ENCODE measurements around the gene MAP7D1. TPM values are rescaled to one million over a fixed set of nuclear protein-coding genes. Genes with fewer than 3 reads are reported as not detected.

The MAP7D1 gene
- total RNA-seq, 1 experiment from 2014 or later: 49.9 TPM

DNA sequence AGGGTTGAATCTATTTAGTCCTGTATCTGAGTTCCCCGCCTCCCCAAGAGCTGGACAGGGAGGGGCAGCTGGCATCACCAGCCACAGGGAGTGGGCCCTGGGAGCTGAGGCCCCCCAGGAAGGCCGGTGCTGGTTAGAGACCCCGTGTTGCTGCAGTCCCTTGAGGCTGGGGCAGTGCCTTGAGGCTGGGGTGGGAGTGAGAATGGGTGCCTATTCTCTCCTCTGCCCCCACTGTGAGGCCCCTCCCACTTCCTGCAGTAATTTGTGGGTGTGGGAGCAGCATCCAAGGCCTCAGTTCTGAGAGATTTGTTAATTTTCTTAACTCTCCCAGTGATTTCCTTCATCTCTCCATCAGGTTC lies 4.1 kb upstream of the MAP7D1 start:
- no peak overlapping the region for H2BK120ac ChIP-seq (ENCODE audit: low read depth, low read length, poor library complexity, severe bottlenecking)
- H3K4me1 Mint-ChIP-seq: peaks cover 30 to 40% of the 10 kb centered on the region in 2 experiments
- no peak overlapping the region for H2BK20ac ChIP-seq (ENCODE audit: low read depth, low read length, poor library complexity, severe bottlenecking)
- H2AFZ ChIP-seq (ENCODE audit: low read length): no peak overlapping the region
- no peak overlapping the region for H3K23ac ChIP-seq (ENCODE audit: insufficient read length, low read depth, low read length)
- peaks cover 24% of the 10 kb centered on the region; the same call in 1 of the 2 replicates for H3K27me3 ChIP-seq (ENCODE audit: insufficient read depth, low read length)
- no peaks in the 10 kb centered on the region for H3K79me2 ChIP-seq (ENCODE audit: insufficient read depth, low read length)
- H4K20me1 ChIP-seq (ENCODE audit: control insufficient read depth, insufficient read depth, insufficient read length): no peaks in the 10 kb centered on the region
- no peak overlapping the region for H3K27ac ChIP-seq (ENCODE audit: insufficient read length, low read depth, low read length)
- H3K27ac Mint-ChIP-seq: no peak overlapping the region
- no peaks in the 10 kb centered on the region for H3K9me3 ChIP-seq (ENCODE audit: control insufficient read depth, low read depth, low read length)
- H3K4me2 ChIP-seq (ENCODE audit: insufficient read depth, insufficient read length, low read length): no peak overlapping the region
- H4K8ac ChIP-seq (replicated peaks; ENCODE audit: insufficient read length, low read depth, low read length): no peak overlapping the region
- DNase-seq: no peak
- no peak overlapping the region for H4K91ac ChIP-seq (ENCODE audit: insufficient read length, low read depth, low read length)
- no peaks in the 10 kb centered on the region for H3K79me1 ChIP-seq (ENCODE audit: insufficient read depth, low read depth, low read length, poor library complexity, severe bottlenecking)
- H3K4me1 ChIP-seq (ENCODE audit: insufficient read depth, low read length): no peaks in the 10 kb centered on the region; the same call in 1 of the 2 replicates
- no peak overlapping the region for H3K4me3 Mint-ChIP-seq
- H3K9me3 Mint-ChIP-seq: no peaks in the 10 kb centered on the region; a peak in 1 of 5 replicates
- no peak overlapping the region for H4K5ac ChIP-seq (ENCODE audit: insufficient read length, low read depth, low read length)
- no peak overlapping the region for H2BK5ac ChIP-seq (ENCODE audit: insufficient read length, low read length)
- no peak overlapping the region for H3K18ac ChIP-seq (ENCODE audit: insufficient read length, low read depth, low read length)
- H3K23me2 ChIP-seq (ENCODE audit: insufficient read length, low read depth, low read length, poor library complexity, severe bottlenecking): peaks cover 14% of the 10 kb centered on the region
- H2AK5ac ChIP-seq (ENCODE audit: insufficient read length, low read length): no peak overlapping the region
- no peak overlapping the region for H3K56ac ChIP-seq (ENCODE audit: insufficient read length, low read depth, low read length)
- no peak overlapping the region for H3K9ac ChIP-seq (ENCODE audit: extremely low read depth, insufficient read length, low read length)
- H3K4ac ChIP-seq (ENCODE audit: low read depth, low read length): no peak overlapping the region
- no peak overlapping the region for H2BK12ac ChIP-seq (ENCODE audit: insufficient read length, low read depth, low read length)
- H3K36me3 Mint-ChIP-seq (ENCODE audit: insufficient read depth in 1 of 3, low read depth in 3 of 3): peaks cover 2 to 6% (median 3%) of the 10 kb centered on the region in 3 experiments; a peak in 5 of 7 replicates
- no CpG with 5 or more reads among the region's 3 CpGs for WGBS (ENCODE audit: extremely low coverage, insufficient read length, low lambda C conversion rate)
- no peak overlapping the region for H2BK15ac ChIP-seq (ENCODE audit: low read depth, low read length)
- TF ChIP-seq, protein P1, sequence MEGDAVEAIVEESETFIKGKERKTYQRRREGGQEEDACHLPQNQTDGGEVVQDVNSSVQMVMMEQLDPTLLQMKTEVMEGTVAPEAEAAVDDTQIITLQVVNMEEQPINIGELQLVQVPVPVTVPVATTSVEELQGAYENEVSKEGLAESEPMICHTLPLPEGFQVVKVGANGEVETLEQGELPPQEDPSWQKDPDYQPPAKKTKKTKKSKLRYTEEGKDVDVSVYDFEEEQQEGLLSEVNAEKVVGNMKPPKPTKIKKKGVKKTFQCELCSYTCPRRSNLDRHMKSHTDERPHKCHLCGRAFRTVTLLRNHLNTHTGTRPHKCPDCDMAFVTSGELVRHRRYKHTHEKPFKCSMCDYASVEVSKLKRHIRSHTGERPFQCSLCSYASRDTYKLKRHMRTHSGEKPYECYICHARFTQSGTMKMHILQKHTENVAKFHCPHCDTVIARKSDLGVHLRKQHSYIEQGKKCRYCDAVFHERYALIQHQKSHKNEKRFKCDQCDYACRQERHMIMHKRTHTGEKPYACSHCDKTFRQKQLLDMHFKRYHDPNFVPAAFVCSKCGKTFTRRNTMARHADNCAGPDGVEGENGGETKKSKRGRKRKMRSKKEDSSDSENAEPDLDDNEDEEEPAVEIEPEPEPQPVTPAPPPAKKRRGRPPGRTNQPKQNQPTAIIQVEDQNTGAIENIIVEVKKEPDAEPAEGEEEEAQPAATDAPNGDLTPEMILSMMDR (conservative IDR thresholded peaks at IDR 0.05): no peak
- no peak overlapping the region for H3T11ph ChIP-seq (ENCODE audit: low read length)
- H3K14ac ChIP-seq (ENCODE audit: insufficient read depth, low read length): no peak overlapping the region
- peaks cover 38% of the 10 kb centered on the region for H3K27me3 Mint-ChIP-seq (ENCODE audit: low read depth)
